Neural cell (in vitro differentiated cells): ENCODE results near the gene ZMAT5. TPM values are rescaled to one million over a fixed set of nuclear protein-coding genes. Genes with fewer than 3 reads are reported as not detected.

Experiments used
- H2AFZ ChIP-seq: fragments of 200-600, 300-800 bp; sonication (generic), shearing (Covaris generic); 2 replicates; pipeline ENCODE4 v1.6.0; 2014; ENCODE audit warnings: low read depth, mild to moderate bottlenecking, antibody characterized with exemption, low read length, moderate library complexity
- H3F3A ChIP-seq: fragments of 200-600 bp; shearing (Covaris generic); 2 replicates; pipeline ENCODE4 v1.6.1; 2016; ENCODE audit warnings: mild to moderate bottlenecking, moderate library complexity, mixed read lengths, antibody characterized with exemption, low read length; ENCODE audit not compliant: insufficient read depth, poor library complexity, severe bottlenecking
- H3K27ac ChIP-seq: fragments of 200-600, 300-800 bp; sonication (generic), shearing (Covaris generic); 2 replicates; pipeline ENCODE4 v1.5.1; 2014; ENCODE audit warnings: mild to moderate bottlenecking, low read length, moderate library complexity
- H3K27me3 ChIP-seq: fragments of 300-800, 200-600 bp; sonication (generic), shearing (Covaris generic); 2 replicates; pipeline ENCODE4 v1.6.0; 2014; ENCODE audit warnings: mild to moderate bottlenecking, low read depth, low read length, moderate library complexity; ENCODE audit not compliant: insufficient read depth
- H3K36me3 ChIP-seq: fragments of 300-800, 200-600 bp; sonication (generic), shearing (Covaris generic); 2 replicates; pipeline ENCODE4 v1.5.1; 2014; ENCODE audit warnings: mild to moderate bottlenecking, antibody characterized with exemption, low read length, moderate library complexity; ENCODE audit not compliant: insufficient read depth
- H3K4me2 ChIP-seq: fragments of 300-800, 200-600 bp; sonication (generic), shearing (Covaris generic); 2 replicates; pipeline ENCODE4 v1.6.0; 2014; ENCODE audit warnings: mild to moderate bottlenecking, low read length
- H3K4me3 ChIP-seq: fragments of 300-800, 200-600 bp; sonication (generic), shearing (Covaris generic); 2 replicates; pipeline ENCODE4 v1.5.1; 2014; ENCODE audit warnings: mild to moderate bottlenecking, low read length, moderate library complexity
- H3K79me2 ChIP-seq: fragments of 200-600 bp; shearing (Covaris generic); replicated peaks from 2 replicates; pipeline ENCODE4 v1.6.0; 2014; ENCODE audit warnings: mild to moderate bottlenecking, low read length, moderate library complexity; ENCODE audit not compliant: insufficient read depth
- H3K9ac ChIP-seq: fragments of 300-800, 200-600 bp; sonication (generic), shearing (Covaris generic); 2 replicates; pipeline ENCODE4 v1.6.1; 2016; ENCODE audit warnings: mild to moderate bottlenecking, low read length, mixed read lengths
- H3K9me2 ChIP-seq: fragments of 200-600 bp; shearing (Covaris generic); 2 replicates; pipeline ENCODE4 v1.6.1; 2016; ENCODE audit warnings: mild to moderate bottlenecking, low read length, mixed read lengths; ENCODE audit not compliant: insufficient read depth
- H3K9me3 ChIP-seq: fragments of 200-600, 300-800 bp; sonication (generic), shearing (Covaris generic); 2 replicates; pipeline ENCODE4 v1.6.1; 2016; ENCODE audit warnings: mild to moderate bottlenecking, mixed run types, low read length, moderate library complexity, mixed read lengths
- H4K20me1 ChIP-seq: fragments of 200-600 bp; shearing (Covaris generic); 2 replicates; pipeline ENCODE4 v1.6.1; 2016; ENCODE audit warnings: mild to moderate bottlenecking, mixed run types; ENCODE audit not compliant: insufficient read depth
- CTCF ChIP-seq: fragments of 450-650 bp; IDR thresholded peaks from 2 replicates; pipeline ENCODE4 v1.5.1; 2014; ENCODE audit warnings: antibody characterized with exemption, mild to moderate bottlenecking, moderate library complexity; ENCODE audit not compliant: poor library complexity, severe bottlenecking
- EP300 ChIP-seq: fragments of 450-650 bp; conservative IDR thresholded peaks from 2 replicates; pipeline ENCODE4 v1.6.1; 2014; ENCODE audit warnings: antibody characterized with exemption, mild to moderate bottlenecking, moderate library complexity; ENCODE audit not compliant: poor library complexity, severe bottlenecking
- EZH2 ChIP-seq: fragments of 200-600, 300-800 bp; shearing (Covaris generic), sonication (generic); IDR thresholded peaks from 2 replicates; pipeline ENCODE4 v1.6.1; 2014; ENCODE audit warnings: antibody characterized with exemption, low read length, borderline replicate concordance, mild to moderate bottlenecking; ENCODE audit not compliant: insufficient read depth, poor library complexity, severe bottlenecking
- MXI1 ChIP-seq: fragments of 450-650 bp; conservative IDR thresholded peaks from 2 replicates; pipeline ENCODE4 v1.6.1; 2014; ENCODE audit warnings: antibody characterized with exemption, mild to moderate bottlenecking; ENCODE audit not compliant: poor library complexity, severe bottlenecking
- POLR2AphosphoS5 ChIP-seq: IDR thresholded peaks from 2 replicates; pipeline ENCODE4 v1.6.1; 2012
- RAD21 ChIP-seq: fragments of 450-650 bp; conservative IDR thresholded peaks from 2 replicates; pipeline ENCODE4 v1.6.1; 2014; ENCODE audit warnings: antibody characterized with exemption, mild to moderate bottlenecking, moderate library complexity
- SMC3 ChIP-seq: fragments of 450-650 bp; conservative IDR thresholded peaks from 2 replicates; pipeline ENCODE4 v1.6.1; 2014; ENCODE audit warnings: antibody characterized with exemption, mild to moderate bottlenecking, moderate library complexity; ENCODE audit not compliant: poor library complexity
- TAF1 ChIP-seq: IDR thresholded peaks from 2 replicates; pipeline ENCODE4 v1.6.1; 2012; ENCODE audit warnings: low read depth
- polyA plus RNA-seq: library from polyadenylated mRNA; depleted of rRNA; stranded (reverse); fragments of >200 nt; gene quantifications from 2 replicates; pipeline ENCODE4 v1.2.3, GENCODE V29; 2014
- TF ChIP-seq, protein P1 (sequence below): IDR thresholded peaks from 2 replicates; pipeline ENCODE4 v1.6.1; 2012; ENCODE audit warnings: borderline replicate concordance

ZMAT5 gene
- polyA plus RNA-seq, 1 donor from 2014 or later, result 54.9 TPM

GRCh38 chr22:29706486-29706885 lies 60.3 kb downstream of the ZMAT5 start:
- Histone ChIP-seq H3K27me3 (no peaks in the 10 kb centered on the region), H3K4me2 (no peak overlapping the region), H3K9me3 (no peaks in the 10 kb centered on the region), H4K20me1 (no peaks in the 10 kb centered on the region), H3K9me2 (no peaks in the 10 kb centered on the region), H2AFZ (no peak overlapping the region), H3K27ac (no peak overlapping the region), H3K4me3 (no peak overlapping the region), H3F3A (no peaks in the 10 kb centered on the region), H3K9ac (no peak overlapping the region), H3K79me2 (no peaks in the 10 kb centered on the region), H3K36me3 (no peaks in the 10 kb centered on the region)
- TF ChIP-seq, protein P1, sequence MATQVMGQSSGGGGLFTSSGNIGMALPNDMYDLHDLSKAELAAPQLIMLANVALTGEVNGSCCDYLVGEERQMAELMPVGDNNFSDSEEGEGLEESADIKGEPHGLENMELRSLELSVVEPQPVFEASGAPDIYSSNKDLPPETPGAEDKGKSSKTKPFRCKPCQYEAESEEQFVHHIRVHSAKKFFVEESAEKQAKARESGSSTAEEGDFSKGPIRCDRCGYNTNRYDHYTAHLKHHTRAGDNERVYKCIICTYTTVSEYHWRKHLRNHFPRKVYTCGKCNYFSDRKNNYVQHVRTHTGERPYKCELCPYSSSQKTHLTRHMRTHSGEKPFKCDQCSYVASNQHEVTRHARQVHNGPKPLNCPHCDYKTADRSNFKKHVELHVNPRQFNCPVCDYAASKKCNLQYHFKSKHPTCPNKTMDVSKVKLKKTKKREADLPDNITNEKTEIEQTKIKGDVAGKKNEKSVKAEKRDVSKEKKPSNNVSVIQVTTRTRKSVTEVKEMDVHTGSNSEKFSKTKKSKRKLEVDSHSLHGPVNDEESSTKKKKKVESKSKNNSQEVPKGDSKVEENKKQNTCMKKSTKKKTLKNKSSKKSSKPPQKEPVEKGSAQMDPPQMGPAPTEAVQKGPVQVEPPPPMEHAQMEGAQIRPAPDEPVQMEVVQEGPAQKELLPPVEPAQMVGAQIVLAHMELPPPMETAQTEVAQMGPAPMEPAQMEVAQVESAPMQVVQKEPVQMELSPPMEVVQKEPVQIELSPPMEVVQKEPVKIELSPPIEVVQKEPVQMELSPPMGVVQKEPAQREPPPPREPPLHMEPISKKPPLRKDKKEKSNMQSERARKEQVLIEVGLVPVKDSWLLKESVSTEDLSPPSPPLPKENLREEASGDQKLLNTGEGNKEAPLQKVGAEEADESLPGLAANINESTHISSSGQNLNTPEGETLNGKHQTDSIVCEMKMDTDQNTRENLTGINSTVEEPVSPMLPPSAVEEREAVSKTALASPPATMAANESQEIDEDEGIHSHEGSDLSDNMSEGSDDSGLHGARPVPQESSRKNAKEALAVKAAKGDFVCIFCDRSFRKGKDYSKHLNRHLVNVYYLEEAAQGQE, result no peak
- TF ChIP-seq POLR2AphosphoS5, result no peak
- no peak for TF ChIP-seq EZH2

DNA sequence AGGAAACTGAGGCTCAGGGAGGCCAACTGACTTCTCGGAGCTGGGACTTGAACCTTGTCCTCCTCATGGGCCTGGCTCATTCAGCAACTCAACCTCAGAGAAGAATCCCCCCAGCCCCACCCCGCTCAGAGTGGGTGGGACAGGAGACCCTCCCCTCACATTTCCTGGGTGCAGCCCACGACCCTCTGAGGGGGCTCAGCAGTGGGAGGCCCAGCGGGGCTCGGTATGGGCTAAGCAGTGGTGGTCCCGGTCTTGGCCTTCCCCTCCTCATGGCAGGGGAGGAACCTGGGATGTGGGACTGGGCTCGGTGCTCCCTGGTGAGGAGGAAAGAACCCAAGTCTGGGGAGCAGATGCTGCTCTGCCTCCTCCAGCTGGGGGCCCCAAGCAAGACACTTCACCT lies 61.2 kb downstream of the ZMAT5 start:
- Histone ChIP-seq H3K27ac (no peak overlapping the region), H2AFZ (no peak overlapping the region), H3K36me3 (no peaks in the 10 kb centered on the region), H3K9me3 (no peaks in the 10 kb centered on the region), H3K4me2 (no peak overlapping the region), H3F3A (no peaks in the 10 kb centered on the region), H3K9ac (no peak overlapping the region), H3K4me3 (no peak overlapping the region), H3K79me2 (no peaks in the 10 kb centered on the region), H3K27me3 (no peaks in the 10 kb centered on the region), H4K20me1 (no peaks in the 10 kb centered on the region), H3K9me2 (no peaks in the 10 kb centered on the region)
- TF ChIP-seq CTCF (no peak), EP300 (no peak), EZH2 (no peak), SMC3 (no peak), MXI1 (no peak), POLR2AphosphoS5 (no peak), TAF1 (no peak), RAD21 (no peak)
- TF ChIP-seq, protein P1, result no peak
